Fibroblast of villous mesenchyme (primary cell): Measurements from ENCODE around the gene ASTN2. TPM values are rescaled to one million over a fixed set of nuclear protein-coding genes. Genes with fewer than 3 reads are reported as not detected.

Experiments
- DNase-seq: peaks from one replicate; pipeline ENCODE4 v3.0.0-alpha.2; 2010; ENCODE audit warnings: low read depth
- H3K4me3 ChIP-seq: 2 replicates; pipeline ENCODE4 v1.5.1; 2011; ENCODE audit warnings: low read depth, mild to moderate bottlenecking, low read length
- total RNA-seq: library from RNA; depleted of rRNA; stranded (reverse); fragments of >200 nt; gene quantifications from 2 replicates; pipeline ENCODE4 v1.2.3, GENCODE V29; 2012
- TF ChIP-seq, protein P1 (sequence below): IDR thresholded peaks from 2 replicates; pipeline ENCODE4 v1.5.1; 2012; ENCODE audit warnings: low read depth, mild to moderate bottlenecking, low read length; ENCODE audit not compliant: insufficient read depth

Gene ASTN2
- total RNA-seq, 1 donor: 5.6 TPM

DNA sequence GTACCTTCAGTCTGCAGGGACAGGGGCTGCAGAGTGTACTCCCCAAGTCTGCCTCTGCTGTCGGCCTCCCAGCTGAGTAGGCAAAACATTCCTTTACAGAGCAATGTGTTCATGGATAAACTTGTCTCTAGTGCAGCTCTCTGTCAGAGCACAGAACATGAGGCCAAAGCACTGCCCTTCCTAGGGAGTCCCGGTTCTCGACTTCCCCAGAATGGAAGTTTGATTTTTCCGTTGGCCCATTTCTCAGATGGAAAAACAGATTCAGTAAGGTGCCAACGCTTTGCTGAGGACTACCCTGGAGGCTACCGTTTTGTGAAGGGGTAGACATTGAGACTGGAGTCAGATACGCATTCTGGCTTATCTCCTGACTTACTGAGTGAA, 728.2 kb downstream of the ASTN2 start:
- TF ChIP-seq, protein P1, sequence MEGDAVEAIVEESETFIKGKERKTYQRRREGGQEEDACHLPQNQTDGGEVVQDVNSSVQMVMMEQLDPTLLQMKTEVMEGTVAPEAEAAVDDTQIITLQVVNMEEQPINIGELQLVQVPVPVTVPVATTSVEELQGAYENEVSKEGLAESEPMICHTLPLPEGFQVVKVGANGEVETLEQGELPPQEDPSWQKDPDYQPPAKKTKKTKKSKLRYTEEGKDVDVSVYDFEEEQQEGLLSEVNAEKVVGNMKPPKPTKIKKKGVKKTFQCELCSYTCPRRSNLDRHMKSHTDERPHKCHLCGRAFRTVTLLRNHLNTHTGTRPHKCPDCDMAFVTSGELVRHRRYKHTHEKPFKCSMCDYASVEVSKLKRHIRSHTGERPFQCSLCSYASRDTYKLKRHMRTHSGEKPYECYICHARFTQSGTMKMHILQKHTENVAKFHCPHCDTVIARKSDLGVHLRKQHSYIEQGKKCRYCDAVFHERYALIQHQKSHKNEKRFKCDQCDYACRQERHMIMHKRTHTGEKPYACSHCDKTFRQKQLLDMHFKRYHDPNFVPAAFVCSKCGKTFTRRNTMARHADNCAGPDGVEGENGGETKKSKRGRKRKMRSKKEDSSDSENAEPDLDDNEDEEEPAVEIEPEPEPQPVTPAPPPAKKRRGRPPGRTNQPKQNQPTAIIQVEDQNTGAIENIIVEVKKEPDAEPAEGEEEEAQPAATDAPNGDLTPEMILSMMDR: no peak
- DNase-seq: no peak
- peak overlapping the region; percentile 88 for H3K4me3 ChIP-seq

DNA sequence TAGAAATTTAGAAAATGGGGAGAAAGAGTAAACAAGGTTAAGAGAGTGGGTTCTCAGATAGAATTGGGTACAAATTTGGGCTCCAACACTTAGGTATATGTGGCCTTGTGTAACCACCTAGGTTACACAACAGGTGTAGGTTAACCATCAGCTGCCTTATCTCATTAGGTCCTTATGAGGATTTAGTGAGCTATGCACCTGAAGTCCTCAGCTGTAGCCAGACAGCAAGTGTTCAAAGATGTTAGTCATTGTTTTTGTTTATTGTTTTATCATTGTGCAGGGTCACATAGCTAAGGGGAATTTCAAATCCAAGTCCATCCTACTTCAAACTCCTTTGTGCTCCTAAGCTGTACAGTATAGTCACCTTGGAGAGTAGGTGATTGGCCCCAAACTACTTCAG, 728.7 kb downstream of the ASTN2 start:
- peak overlapping the region; percentile 88 for H3K4me3 ChIP-seq
- no peak for DNase-seq

DNA sequence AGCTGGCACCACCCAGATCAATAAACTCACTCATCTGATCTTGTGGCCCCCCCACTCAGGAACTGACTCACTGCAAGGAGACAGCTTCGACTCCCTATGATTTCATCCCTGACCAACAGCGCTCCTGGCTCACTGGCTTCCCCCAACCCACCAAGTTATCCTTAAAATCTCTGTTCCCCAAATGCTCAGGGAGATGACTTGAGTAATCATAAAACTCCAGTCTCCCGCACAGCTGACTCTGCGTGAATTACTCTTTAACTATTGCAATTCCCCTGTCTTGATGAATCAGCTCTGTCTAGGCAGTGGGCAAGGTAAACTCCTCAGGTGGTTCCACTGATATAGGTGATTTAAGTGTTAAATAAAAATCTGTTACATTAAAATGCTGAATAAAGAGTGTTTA, 729.7 kb downstream of the ASTN2 start:
- no peak overlapping the region for H3K4me3 ChIP-seq
- TF ChIP-seq, protein P1: no peak
- no peak for DNase-seq

More for the DNA sequence above, 728.7 kb downstream of the ASTN2 start:
- TF ChIP-seq, protein P1: no peak

DNA sequence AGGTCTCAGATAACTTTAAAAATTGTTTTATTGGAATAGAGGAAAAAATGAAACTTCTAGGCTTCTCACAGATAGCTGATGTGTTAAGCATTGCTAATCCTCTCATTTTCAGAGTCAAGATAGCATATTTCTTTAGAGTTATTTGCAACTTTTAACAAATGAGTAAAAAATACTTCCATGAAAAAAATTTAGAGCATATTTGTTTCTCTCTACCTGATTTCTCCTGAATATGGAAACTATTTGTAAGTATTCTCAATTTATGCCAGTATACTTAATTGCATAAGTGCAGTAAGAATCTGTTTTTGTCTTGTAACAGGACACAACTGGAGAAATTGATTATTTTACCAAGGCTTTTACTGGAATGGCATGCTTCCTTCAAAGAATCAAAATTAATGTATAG, 731.3 kb downstream of the ASTN2 start:
- DNase-seq: no peak
- H3K4me3 ChIP-seq: no peak overlapping the region
- TF ChIP-seq, protein P1: no peak

DNA sequence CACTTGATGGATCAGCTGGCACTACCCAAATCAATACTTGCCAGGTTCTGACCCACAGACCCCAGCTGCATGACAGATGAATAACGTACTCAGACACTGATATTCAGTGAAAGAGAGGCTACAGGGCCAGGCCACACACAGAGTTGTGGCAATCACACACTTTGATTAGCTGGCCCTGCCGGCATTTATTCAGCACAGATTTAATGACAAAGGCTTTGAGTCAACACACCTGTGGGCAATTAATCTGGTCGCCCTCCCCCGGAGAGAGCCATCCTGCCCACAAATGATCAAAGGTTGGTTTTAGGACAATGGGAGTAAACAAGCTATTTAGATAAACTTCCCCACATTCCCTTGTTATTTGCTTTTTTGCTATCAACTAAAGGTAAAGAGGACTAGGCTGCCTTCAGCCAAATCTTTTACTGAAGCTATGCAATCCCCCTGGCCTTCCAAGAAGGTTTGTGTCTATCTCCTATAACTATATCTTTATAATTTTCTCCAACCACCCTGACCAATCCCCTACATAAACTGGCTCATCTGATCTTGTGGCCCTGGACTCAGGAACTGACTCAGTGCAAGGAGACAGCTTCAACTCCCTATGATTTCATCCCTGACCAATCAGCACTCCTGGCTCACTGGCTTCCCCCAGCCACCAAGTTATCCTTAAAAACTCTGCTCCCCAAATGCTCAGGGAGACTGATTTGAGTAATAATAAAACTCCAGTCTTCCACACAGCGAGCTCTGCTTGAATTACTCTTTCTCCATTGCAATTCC, 740.5 kb downstream of the ASTN2 start:
- TF ChIP-seq, protein P1: no peak
- no peak for DNase-seq
- no peak overlapping the region for H3K4me3 ChIP-seq

DNA sequence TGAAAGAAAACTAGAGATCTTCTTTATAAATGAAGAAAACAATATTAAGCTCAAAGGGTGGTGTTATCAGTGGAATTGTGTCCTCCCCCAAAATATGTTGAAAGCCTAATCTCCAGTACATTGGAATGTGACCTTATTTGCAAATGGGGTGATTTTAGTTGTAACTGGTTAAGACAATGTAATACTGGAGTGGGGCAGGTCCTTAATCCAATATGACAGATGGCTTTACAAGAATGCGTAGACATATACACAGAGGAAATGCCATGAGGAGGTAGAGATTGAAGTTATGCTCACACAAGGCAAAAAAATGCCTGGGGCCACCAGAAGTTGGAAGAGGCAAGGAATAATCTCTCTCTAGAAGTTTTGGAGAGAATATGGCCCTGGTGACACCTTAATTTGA, 741.5 kb downstream of the ASTN2 start:
- TF ChIP-seq, protein P1: no peak
- no peak overlapping the region for H3K4me3 ChIP-seq
- no peak for DNase-seq

DNA sequence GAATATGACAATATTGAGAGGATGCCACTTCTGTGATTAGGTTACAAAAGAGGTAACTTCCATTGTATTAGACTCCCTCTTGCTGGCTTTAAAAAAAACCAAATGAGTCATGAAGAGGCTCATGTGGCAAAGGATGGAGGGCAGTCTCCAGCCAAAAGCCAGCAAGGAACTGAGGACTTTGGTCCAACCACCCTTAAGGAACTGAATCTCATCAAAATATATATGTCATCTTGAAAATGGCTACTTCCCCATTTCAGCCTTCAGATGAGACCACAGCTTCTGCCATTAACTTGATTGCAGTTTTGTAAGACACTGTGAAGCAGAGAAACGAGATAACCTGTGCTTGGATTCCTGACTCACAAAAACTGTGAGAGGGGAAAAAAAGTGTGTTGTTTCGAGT, 743.3 kb downstream of the ASTN2 start:
- H3K4me3 ChIP-seq: no peak overlapping the region
- DNase-seq: no peak
- TF ChIP-seq, protein P1: no peak
